Right kidney (tissue), 9 donors: ENCODE measurements around the gene VPS35.

ENCODE experiments used
- DNase-seq: peaks from one replicate; pipeline ENCODE4 v3.0.0-alpha.2; 2016
- long read RNA-seq, 8 donors: transcript quantifications; one replicate each; lab custom pipeline, GENCODE V29; 2026

Gene VPS35
- long read RNA-seq, donor 1, full-length matches to known transcripts: 22 of 60 reads
- long read RNA-seq, donor 1, partial matches to known transcripts: 38 of 60 reads
- long read RNA-seq, donor 1, other reads (novel, unspliced or antisense): 0 of 60 reads
- long read RNA-seq, donor 2, full-length matches to known transcripts: 21 of 42 reads
- long read RNA-seq, donor 2, partial matches to known transcripts: 21 of 42 reads
- long read RNA-seq, donor 2, other reads (novel, unspliced or antisense): 0 of 42 reads
- long read RNA-seq, donor 3, full-length matches to known transcripts: 14 of 36 reads
- long read RNA-seq, donor 3, partial matches to known transcripts: 22 of 36 reads
- long read RNA-seq, donor 3, other reads (novel, unspliced or antisense): 0 of 36 reads
- long read RNA-seq, donor 4, full-length matches to known transcripts: 31 of 205 reads
- long read RNA-seq, donor 4, partial matches to known transcripts: 174 of 205 reads
- long read RNA-seq, donor 4, other reads (novel, unspliced or antisense): 0 of 205 reads
- long read RNA-seq, donor 5, full-length matches to known transcripts: 23 of 151 reads
- long read RNA-seq, donor 5, partial matches to known transcripts: 128 of 151 reads
- long read RNA-seq, donor 5, other reads (novel, unspliced or antisense): 0 of 151 reads
- long read RNA-seq, donor 6, full-length matches to known transcripts: 15 of 166 reads
- long read RNA-seq, donor 6, partial matches to known transcripts: 151 of 166 reads
- long read RNA-seq, donor 6, other reads (novel, unspliced or antisense): 0 of 166 reads
- long read RNA-seq, donor 7: 0 reads
- long read RNA-seq, donor 8, full-length matches to known transcripts: 28 of 78 reads
- long read RNA-seq, donor 8, partial matches to known transcripts: 50 of 78 reads
- long read RNA-seq, donor 8, other reads (novel, unspliced or antisense): 0 of 78 reads

GRCh38 chr16:46688654-46689364, at the start of gene VPS35:
VPS35 (minus strand) TSS chr16:46689178; CDS start chr16:46689133, 45 bp downstream.
- DNase-seq: peak; percentile 98

GRCh38 chr16:46737621-46738214, 48.7 kb upstream of the VPS35 start:
- DNase-seq: no peak

- no peak for DNase-seq
Observed at GRCh38 chr16:46736695-46737094, 47.7 kb upstream of the VPS35 start.

- no peak for DNase-seq
Observed at GRCh38 chr16:46733319-46733830, 44.4 kb upstream of the VPS35 start.

GRCh38 chr16:46732561-46732960, 43.6 kb upstream of the VPS35 start:
- DNase-seq: no peak

GRCh38 chr16:46731691-46732555, 42.9 kb upstream of the VPS35 start:
- DNase-seq: no peak

GRCh38 chr16:46730801-46731690, 42.1 kb upstream of the VPS35 start:
- DNase-seq: no peak

GRCh38 chr16:46730126-46730525, 41.1 kb upstream of the VPS35 start:
- no peak for DNase-seq

- no peak for DNase-seq
Observed at GRCh38 chr16:46729326-46729995, 40.5 kb upstream of the VPS35 start.

GRCh38 chr16:46728806-46729205, 39.8 kb upstream of the VPS35 start:
- no peak for DNase-seq

GRCh38 chr16:46727630-46728029, 38.7 kb upstream of the VPS35 start:
- DNase-seq: no peak

- DNase-seq: no peak
Observed at GRCh38 chr16:46727184-46727583, 38.2 kb upstream of the VPS35 start.

- no peak for DNase-seq
Observed at GRCh38 chr16:46721885-46722284, 32.9 kb upstream of the VPS35 start.

- no peak for DNase-seq
Observed at GRCh38 chr16:46720619-46721018, 31.6 kb upstream of the VPS35 start.

- DNase-seq: no peak
Observed at GRCh38 chr16:46719528-46719927, 30.6 kb upstream of the VPS35 start.

- DNase-seq: no peak
Observed at GRCh38 chr16:46718214-46718613, 29.2 kb upstream of the VPS35 start.

GRCh38 chr16:46717692-46718091, 28.7 kb upstream of the VPS35 start:
- no peak for DNase-seq

GRCh38 chr16:46715769-46716305, 26.9 kb upstream of the VPS35 start:
- no peak for DNase-seq
